HCT116 (cell line): ENCODE data around the gene OR4D2. TPM values are rescaled to one million over a fixed set of nuclear protein-coding genes. Genes with fewer than 3 reads are reported as not detected.
A peak's percentile ranks its signal among the peaks of the same experiment; 100 is the strongest.

Experiments used
- ATAC-seq: fragments of 200-7000 bp; cut with Tn5 transposase; 2 replicates; pipeline ENCODE4 v1.9.1; 2020; ENCODE audit warnings: mild to moderate bottlenecking, moderate library complexity
- BruUV-seq: library from RNA; stranded (reverse); fragments of 400-500 nt; replicated peaks from 2 replicates; lab custom pipeline; 2021; lab: Mats Ljungman, UMichigan
- CTCF ChIA-PET: fragments of 300-600 bp; sonication (Branson Sonifier 250); formaldehyde crosslinking; loops from one replicate; lab custom pipeline; 2021; ENCODE audit warnings: antibody characterized with exemption; lab: Charles Lee
- POLR2A ChIA-PET: fragments of 300-600, 350-600 bp; sonication (Branson Sonifier 250); formaldehyde crosslinking; loops from one replicate; lab custom pipeline; 2021; ENCODE audit warnings: antibody characterized with exemption; lab: Charles Lee
- RAD21 ChIA-PET, 2 experiments: fragments of 300-600 bp; sonication (Branson Sonifier 250); formaldehyde crosslinking; loops; one replicate each; lab custom pipeline; 2023; ENCODE audit warnings: low total read pairs in 2 of 2; ENCODE audit not compliant: uncharacterized antibody in 2 of 2, unreplicated experiment in 2 of 2, low non-redundant PET in 1 of 2; lab: Charles Lee
- DNase-seq: peaks from one replicate; pipeline ENCODE4 v3.0.0-alpha.2; 2010; ENCODE audit warnings: low read depth, low spot score
- H2AFZ ChIP-seq: fragments of 200-600 bp; shearing (Covaris generic), sonication (generic); 2 replicates; pipeline ENCODE4 v1.6.1; 2017; ENCODE audit warnings: low read depth, mixed run types, mixed read lengths, antibody characterized with exemption, low read length; ENCODE audit not compliant: poor library complexity, severe bottlenecking
- H3K27ac ChIP-seq: 2 replicates; pipeline ENCODE4 v1.5.1; 2012; ENCODE audit warnings: low read depth, low read length
- H3K27me3 ChIP-seq: fragments of 200-600 bp; sonication (generic); 2 replicates; pipeline ENCODE4 v1.6.1; 2016; ENCODE audit warnings: mixed run types, low read length, mixed read lengths; ENCODE audit not compliant: insufficient read depth
- H3K36me3 ChIP-seq, 2 experiments: fragments of 200-500 bp in 1 of 2; fragments of 200-600 bp in 1 of 2; sonication (Bioruptor generic) in 1 of 2; sonication (generic) in 1 of 2; 2 replicates each; pipeline versions ENCODE4 v1.5.1 to v1.6.1; 2014 to 2016; ENCODE audit warnings: low read length in 2 of 2, inconsistent platforms in 1 of 2, mixed read lengths in 1 of 2, mixed run types in 1 of 2; ENCODE audit not compliant: insufficient read depth in 2 of 2, control insufficient read depth in 1 of 2
- H3K4me1 ChIP-seq, 2 experiments: fragments of 200-600 bp in 1 of 2; sonication (generic) in 1 of 2; 2 replicates each; pipeline versions ENCODE4 v1.5.1 to v1.6.1; 2012 to 2017; ENCODE audit warnings: low read length in 2 of 2, inconsistent platforms in 1 of 2, mild to moderate bottlenecking in 1 of 2, mixed read lengths in 1 of 2, mixed run types in 1 of 2, moderate library complexity in 1 of 2; ENCODE audit not compliant: insufficient read depth in 2 of 2, control insufficient read depth in 1 of 2
- H3K4me2 ChIP-seq: fragments of 200-600 bp; sonication (generic); 2 replicates; pipeline ENCODE4 v1.6.1; 2017; ENCODE audit warnings: mixed run types, low read length, mixed read lengths
- H3K4me3 ChIP-seq, 2 experiments: fragments of 200-600 bp in 1 of 2; sonication (generic) in 1 of 2; replicated peaks in 1 of 2; 2 replicates each; pipeline ENCODE4 v1.5.1; 2011 to 2016; ENCODE audit warnings: low read length in 2 of 2, control low read depth in 1 of 2, low read depth in 1 of 2, mild to moderate bottlenecking in 1 of 2, mixed read lengths in 1 of 2, mixed run types in 1 of 2
- H3K79me2 ChIP-seq: fragments of 200-600 bp; sonication (generic); 2 replicates; pipeline ENCODE4 v1.6.1; 2017; ENCODE audit warnings: mild to moderate bottlenecking, mixed run types, low read length, moderate library complexity, mixed read lengths; ENCODE audit not compliant: insufficient read depth
- H3K9ac ChIP-seq: fragments of 200-600 bp; sonication (generic); 2 replicates; pipeline ENCODE4 v1.6.1; 2016; ENCODE audit warnings: low read length, mixed read lengths
- H3K9me2 ChIP-seq: fragments of 200-600 bp; sonication (generic), shearing (Covaris generic); 2 replicates; pipeline ENCODE4 v1.6.1; 2017; ENCODE audit warnings: mixed run types, mild to moderate bottlenecking, moderate library complexity; ENCODE audit not compliant: insufficient read depth
- H3K9me3 ChIP-seq, 2 experiments: fragments of 200-500 bp in 1 of 2; fragments of 200-600 bp in 1 of 2; sonication (Bioruptor generic) in 1 of 2; sonication (generic) in 1 of 2; 2 replicates each; pipeline ENCODE4 v1.6.1; 2014 to 2017; ENCODE audit warnings: low read length in 2 of 2, mixed read lengths in 2 of 2, inconsistent platforms in 1 of 2, low read depth in 1 of 2, mild to moderate bottlenecking in 1 of 2, mixed run types in 1 of 2, moderate library complexity in 1 of 2; ENCODE audit not compliant: control insufficient read depth in 1 of 2, insufficient read depth in 1 of 2
- H4K20me1 ChIP-seq: fragments of 200-600 bp; sonication (generic), shearing (Covaris generic); 2 replicates; pipeline ENCODE4 v1.6.1; 2017; ENCODE audit warnings: mixed run types, mild to moderate bottlenecking, moderate library complexity; ENCODE audit not compliant: insufficient read depth
- CTCF ChIP-seq, 3 experiments: fragments of 200-600 bp in 1 of 3; sonication (generic) in 1 of 3; IDR thresholded peaks in 2 of 3; conservative IDR thresholded peaks in 1 of 3; 2 replicates each; pipeline ENCODE4 v1.5.1; 2012 to 2017; ENCODE audit warnings: low read depth in 2 of 3, low read length in 2 of 3, antibody characterized with exemption in 1 of 3, borderline replicate concordance in 1 of 3, control low read depth in 1 of 3, mild to moderate bottlenecking in 1 of 3, mixed read lengths in 1 of 3, mixed run types in 1 of 3, moderate library complexity in 1 of 3; ENCODE audit not compliant: insufficient read depth in 1 of 3
- EGR1 ChIP-seq: IDR thresholded peaks from 2 replicates; pipeline ENCODE4 v1.6.1; 2012; ENCODE audit warnings: low read depth
- ELF1 ChIP-seq: IDR thresholded peaks from 2 replicates; pipeline ENCODE4 v1.6.1; 2012; ENCODE audit warnings: low read depth, borderline replicate concordance
- EZH2 ChIP-seq: fragments of 200-600 bp; sonication (generic); IDR thresholded peaks from 2 replicates; pipeline ENCODE4 v1.6.1; 2017; ENCODE audit warnings: antibody characterized with exemption, mixed run types
- EZH2phosphoT487 ChIP-seq: fragments of 200-600 bp; IDR thresholded peaks from 2 replicates; pipeline ENCODE4 v1.6.1; 2018; ENCODE audit warnings: antibody characterized with exemption, borderline replicate concordance
- JUND ChIP-seq: IDR thresholded peaks from 2 replicates; pipeline ENCODE4 v1.6.1; 2012
- POLR2A ChIP-seq: IDR thresholded peaks from 2 replicates; pipeline ENCODE4 v1.7.0; 2011; ENCODE audit warnings: borderline replicate concordance; ENCODE audit not compliant: insufficient read depth, insufficient read length; ENCODE audit errors: extremely low read depth
- RAD21 ChIP-seq: IDR thresholded peaks from 2 replicates; pipeline ENCODE4 v1.6.1; 2012; ENCODE audit warnings: low read depth, mild to moderate bottlenecking
- SIN3A ChIP-seq: IDR thresholded peaks from 2 replicates; pipeline ENCODE4 v1.6.1; 2012; ENCODE audit warnings: low read depth
- SRF ChIP-seq: IDR thresholded peaks from 2 replicates; pipeline ENCODE4 v1.6.1; 2012; ENCODE audit warnings: low read depth
- TCF7L2 ChIP-seq: IDR thresholded peaks from 2 replicates; pipeline ENCODE4 v1.7.0; 2011; ENCODE audit warnings: borderline replicate concordance, inconsistent platforms; ENCODE audit not compliant: insufficient read depth, insufficient read length; ENCODE audit errors: extremely low read depth
- YY1 ChIP-seq: IDR thresholded peaks from 2 replicates; pipeline ENCODE4 v1.6.1; 2011; ENCODE audit warnings: low read length, low read depth, moderate library complexity, mild to moderate bottlenecking; ENCODE audit not compliant: insufficient replicate concordance; ENCODE audit errors: extremely low read depth
- ZNF274 ChIP-seq: fragments of 200-500 bp; sonication (Bioruptor generic); IDR thresholded peaks from 2 replicates; pipeline ENCODE4 v1.6.1; 2014; ENCODE audit warnings: mild to moderate bottlenecking, low read depth, low read length, inconsistent platforms
- intact Hi-C: fragments of 100-400 bp; cut with micrococcal nuclease; formaldehyde crosslinking; loops from 2 replicates; pipeline ENCODE4 v1.10.0; 2022
- total RNA-seq: library from RNA; stranded (reverse); gene quantifications from one replicate; pipeline ENCODE4 v1.2.1, GENCODE V29; 2021; ENCODE audit not compliant: unreplicated experiment
- TF ChIP-seq, protein P1 (sequence below): IDR thresholded peaks from 2 replicates; pipeline ENCODE4 v1.6.1; 2012

Gene OR4D2
- total RNA-seq, 1 experiment from 2014 or later = not detected

DNA sequence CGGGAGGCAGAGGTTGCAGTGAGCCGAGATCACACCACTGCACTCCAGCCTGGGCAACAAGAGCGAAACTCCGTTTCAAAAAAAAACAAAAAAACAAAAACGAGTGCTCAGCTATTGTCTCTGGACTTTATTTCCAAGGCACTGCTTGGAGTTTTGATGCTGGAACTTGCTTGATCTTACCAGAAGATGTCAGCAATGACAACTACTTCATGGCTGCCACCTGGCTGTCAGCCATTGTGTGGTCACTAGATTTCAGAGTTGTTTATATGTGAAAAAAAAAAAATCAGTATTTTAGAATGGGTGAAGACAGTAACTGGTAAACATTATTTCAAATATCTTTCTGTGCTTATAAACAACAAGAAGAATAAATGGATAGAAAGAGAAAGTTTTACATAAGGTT, 44.9 kb upstream of the OR4D2 start:
- TF ChIP-seq CTCF (IDR thresholded peaks at IDR 0.05 in 2 of 3, conservative IDR thresholded peaks at IDR 0.05 in 1 of 3; ENCODE audit: borderline replicate concordance in 1 of 3, insufficient read depth in 1 of 3, low read depth in 2 of 3, low read length in 2 of 3) = peak; percentile 55 to 93 (median 73)
- peak; percentile 89 for TF ChIP-seq RAD21
- peak; percentile 85 for TF ChIP-seq YY1
- TF ChIP-seq EZH2 = no peak
- Histone ChIP-seq H3K4me1 (no peaks in the 10 kb centered on the region), H3K4me3 (no peak overlapping the region), H3K27me3 (peaks cover 31% of the 10 kb centered on the region), H2AFZ (no peak overlapping the region), H3K27ac (no peak overlapping the region), H4K20me1 (no peaks in the 10 kb centered on the region), H3K36me3 (no peaks in the 10 kb centered on the region), H3K9me2 (no peaks in the 10 kb centered on the region), H3K4me2 (no peak overlapping the region), H3K79me2 (no peaks in the 10 kb centered on the region), H3K9me3 (no peaks in the 10 kb centered on the region), H3K9ac (no peak overlapping the region)
- peak; percentile 59 for DNase-seq
- RAD21 ChIA-PET = interaction anchor here in 1 of 2 experiments (0.7 kb wide), 1 partner anchor 14 kb away, joined by 3 read pairs; no protein-coding TSS in a partner anchor
- CTCF ChIA-PET = interaction anchor here (0.6 to 2.7 kb wide), 9 partner anchors 9 to 288 kb away, joined by 3 to 27 read pairs (median 5); no protein-coding TSS in a partner anchor
- intact Hi-C loops = loop anchor here (1.0 to 5.0 kb wide), 3 partner anchors 50 to 325 kb away; no protein-coding TSS in a partner anchor
- peak; percentile 86 for ATAC-seq
- BruUV-seq = no TSS peak
- POLR2A ChIA-PET = no interaction called here

- BruUV-seq = no TSS peak
- no peak for TF ChIP-seq RAD21
- no peak for TF ChIP-seq ZNF274
- no peak for TF ChIP-seq JUND
- no peak for TF ChIP-seq EZH2phosphoT487
- TF ChIP-seq, protein P1, sequence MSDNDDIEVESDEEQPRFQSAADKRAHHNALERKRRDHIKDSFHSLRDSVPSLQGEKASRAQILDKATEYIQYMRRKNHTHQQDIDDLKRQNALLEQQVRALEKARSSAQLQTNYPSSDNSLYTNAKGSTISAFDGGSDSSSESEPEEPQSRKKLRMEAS = no peak
- no peak for TF ChIP-seq EGR1
- no peak for TF ChIP-seq POLR2A
- no peak for TF ChIP-seq SRF
- no peak for TF ChIP-seq TCF7L2
- no peak for TF ChIP-seq CTCF (IDR thresholded peaks at IDR 0.05 in 2 of 3, conservative IDR thresholded peaks at IDR 0.05 in 1 of 3; ENCODE audit: borderline replicate concordance in 1 of 3, insufficient read depth in 1 of 3, low read depth in 2 of 3, low read length in 2 of 3)
- no peak for TF ChIP-seq ELF1
- no peak for TF ChIP-seq YY1
- no peak for TF ChIP-seq SIN3A
Measured at GRCh38 chr17:58127846-58128245, 38.9 kb upstream of the OR4D2 start.

More at GRCh38 chr17:58127846-58128245, 38.9 kb upstream of the OR4D2 start:
- H2AFZ ChIP-seq = no peak overlapping the region
- ChIA-PET CTCF (no interaction called here), POLR2A (interaction anchor here (0.6 kb wide), 1 partner anchor 45 kb away, joined by 3 read pairs; the partner anchor contains the start of gene DYNLL2), RAD21 (no interaction called here)
- H3K27ac ChIP-seq = no peak overlapping the region
- intact Hi-C loops = no loop called here
- ATAC-seq (no peak), DNase-seq (no peak)
- H3K9me2 ChIP-seq = no peaks in the 10 kb centered on the region
- H3K4me1 ChIP-seq = no peaks in the 10 kb centered on the region
- no peaks in the 10 kb centered on the region for H4K20me1 ChIP-seq
- H3K27me3 ChIP-seq = peaks cover 49% of the 10 kb centered on the region
- H3K79me2 ChIP-seq = no peaks in the 10 kb centered on the region
- no peak overlapping the region for H3K4me2 ChIP-seq
- no peak overlapping the region for H3K9ac ChIP-seq
- H3K36me3 ChIP-seq = no peaks in the 10 kb centered on the region
- no peak overlapping the region for H3K4me3 ChIP-seq
- H3K9me3 ChIP-seq = no peaks in the 10 kb centered on the region
